22Rv1 (cell line): ENCODE results near the gene TCL1B.

Source experiments
- CTCF ChIP-seq: fragments of 450-650 bp; IDR thresholded peaks from 2 replicates; pipeline ENCODE4 v1.5.1; 2017; ENCODE audit warnings: mild to moderate bottlenecking
- ZFX ChIP-seq: fragments of 450-650 bp; IDR thresholded peaks from 2 replicates; pipeline ENCODE4 v1.6.1; 2017; ENCODE audit warnings: antibody characterized with exemption, borderline replicate concordance

- TF ChIP-seq CTCF (no peak), ZFX (no peak)
These were observed 43.9 kb downstream of the TCL1B start for GRCh38 chr14:95730126-95730525.
